Endothelial cell of umbilical vein (primary cell): ENCODE data around the gene HDAC3. TPM values are rescaled to one million over a fixed set of nuclear protein-coding genes. Genes with fewer than 3 reads are reported as not detected.
A peak's percentile ranks its signal among the peaks of the same experiment; 100 is the strongest.

ENCODE experiments used
- BruUV-seq: library from RNA; stranded (reverse); fragments of 400-500 nt; replicated peaks from 2 replicates; lab custom pipeline; 2021; lab: Mats Ljungman, UMichigan
- CTCF ChIA-PET: fragments of 300-600, 350-600 bp; sonication (Branson Sonifier 250); formaldehyde crosslinking; loops from one replicate; lab custom pipeline; 2021; ENCODE audit warnings: antibody characterized with exemption, inconsistent platforms; lab: Charles Lee
- POLR2A ChIA-PET: fragments of 300-600, 350-600 bp; sonication (Branson Sonifier 250); formaldehyde crosslinking; loops from one replicate; lab custom pipeline; 2021; ENCODE audit warnings: antibody characterized with exemption, inconsistent platforms; lab: Charles Lee
- DNase-seq: peaks from one replicate; pipeline ENCODE4 v3.0.0-alpha.2; 2011; ENCODE audit warnings: low read depth, low spot score
- FAIRE-seq: peaks from 2 replicates; lab custom pipeline; 2011; peaks lifted over from hg19 to GRCh38; lab: Jason Lieb, UNC
- H2AFZ ChIP-seq: 2 replicates; pipeline ENCODE4 v1.6.0; 2012; ENCODE audit warnings: low read depth, low read length, control low read depth, inconsistent platforms
- H3K27ac ChIP-seq: 2 replicates; pipeline ENCODE4 v1.5.1; 2011; ENCODE audit warnings: low read depth, mild to moderate bottlenecking, control low read depth, low read length, moderate library complexity; ENCODE audit not compliant: insufficient read depth
- H3K27me3 ChIP-seq, 2 experiments: 2 replicates each; pipeline versions ENCODE4 v1.6.0 to v1.6.1; 2011; ENCODE audit warnings: low read length in 2 of 2, mixed read lengths in 1 of 2; ENCODE audit not compliant: control insufficient read depth in 2 of 2, insufficient read depth in 2 of 2
- H3K36me3 ChIP-seq, 2 experiments: 2 replicates in 1 of 2; 3 replicates in 1 of 2; pipeline ENCODE4 v1.5.1; 2011; ENCODE audit warnings: low read length in 2 of 2, mild to moderate bottlenecking in 1 of 2, moderate library complexity in 1 of 2; ENCODE audit not compliant: control insufficient read depth in 2 of 2, insufficient read depth in 2 of 2; ENCODE audit errors: extremely low read depth in 1 of 2
- H3K4me1 ChIP-seq: 3 replicates; pipeline ENCODE4 v1.5.1; 2011; ENCODE audit warnings: mild to moderate bottlenecking, low read length; ENCODE audit not compliant: control insufficient read depth, insufficient read depth; ENCODE audit errors: extremely low read depth
- H3K4me2 ChIP-seq: 2 replicates; pipeline ENCODE4 v1.6.1; 2011; ENCODE audit warnings: low read length, control low read depth, mixed read lengths; ENCODE audit not compliant: insufficient read depth
- H3K4me3 ChIP-seq, 3 experiments: fragments of 200-600 bp in 1 of 3; sonication (generic), shearing (Covaris generic) in 1 of 3; replicated peaks in 1 of 3; 2 replicates each; pipeline ENCODE4 v1.5.1; 2011 to 2016; ENCODE audit warnings: control low read depth in 3 of 3, low read length in 3 of 3, mild to moderate bottlenecking in 2 of 3, inconsistent platforms in 1 of 3, low read depth in 1 of 3, moderate library complexity in 1 of 3; ENCODE audit not compliant: insufficient read depth in 1 of 3
- H3K79me2 ChIP-seq: 2 replicates; pipeline ENCODE4 v1.6.0; 2012; ENCODE audit warnings: low read length, inconsistent platforms; ENCODE audit not compliant: control insufficient read depth, insufficient read depth
- H3K9ac ChIP-seq: replicated peaks from 2 replicates; pipeline ENCODE3; 2011; ENCODE audit warnings: low read length, control low read depth; ENCODE audit not compliant: insufficient read depth; ENCODE audit errors: extremely low read depth
- H3K9me1 ChIP-seq: replicated peaks from 3 replicates; pipeline ENCODE4 v1.6.0; 2011; ENCODE audit warnings: mild to moderate bottlenecking, low read length; ENCODE audit not compliant: control insufficient read depth, insufficient read depth; ENCODE audit errors: extremely low read depth
- H3K9me3 ChIP-seq: replicated peaks from 2 replicates; pipeline ENCODE4 v1.5.1; 2012; ENCODE audit warnings: low read length, inconsistent platforms; ENCODE audit not compliant: control insufficient read depth, insufficient read depth
- H4K20me1 ChIP-seq: replicated peaks from 2 replicates; pipeline ENCODE3; 2011; ENCODE audit warnings: mild to moderate bottlenecking, low read length; ENCODE audit not compliant: control insufficient read depth, insufficient read depth; ENCODE audit errors: extremely low read depth
- EZH2 ChIP-seq: IDR thresholded peaks from 2 replicates; pipeline ENCODE4 v1.6.1; 2012; ENCODE audit warnings: borderline replicate concordance, low read depth, mild to moderate bottlenecking, moderate library complexity, low read length, inconsistent platforms; ENCODE audit not compliant: severe bottlenecking
- GATA2 ChIP-seq: IDR thresholded peaks from 2 replicates; pipeline ENCODE4 v1.7.0; 2011; ENCODE audit warnings: low read depth, mild to moderate bottlenecking, moderate library complexity, mixed read lengths, low read length; ENCODE audit not compliant: insufficient read length, insufficient read depth
- JUN ChIP-seq: IDR thresholded peaks from 2 replicates; pipeline ENCODE4 v1.6.1; 2011; ENCODE audit warnings: borderline replicate concordance, low read depth; ENCODE audit not compliant: insufficient read length, insufficient read depth
- MAX ChIP-seq: IDR thresholded peaks from 2 replicates; pipeline ENCODE4 v1.6.1; 2011; ENCODE audit not compliant: insufficient read depth, insufficient read length
- MYC ChIP-seq: IDR thresholded peaks from one replicate; pipeline ENCODE4 v1.6.1; 2011; ENCODE audit warnings: mild to moderate bottlenecking, low read depth, low read length
- POLR2A ChIP-seq: IDR thresholded peaks from 2 replicates; pipeline ENCODE4 v1.6.1; 2012; ENCODE audit warnings: low read depth, mild to moderate bottlenecking, control low read depth, low read length
- POLR2AphosphoS5 ChIP-seq: IDR thresholded peaks from 2 replicates; pipeline ENCODE4 v1.6.1; 2012; ENCODE audit warnings: low read depth, mild to moderate bottlenecking, control low read depth, low read length, moderate library complexity; ENCODE audit not compliant: insufficient read depth
- dilution Hi-C: fragments of 300-500 bp; cut with MboI; formaldehyde crosslinking; loops from one replicate; pipeline ENCODE4 v1.15.0; 2019; ENCODE audit warnings: low sequenced_read_pairs; ENCODE audit not compliant: extremely low pct_ligation_motif_present
- intact Hi-C: fragments of 100-400 bp; cut with micrococcal nuclease; formaldehyde crosslinking; loops from one replicate; pipeline ENCODE4 v1.10.0; 2022
- polyA plus RNA-seq, 4 experiments: library from polyadenylated mRNA; depleted of rRNA in 3 of 4; stranded (reverse) in 3 of 4; unstranded in 1 of 4; fragments of >200 nt; gene quantifications; 2 replicates each; pipeline versions ENCODE4 v1.2.1 to v1.2.3, GENCODE V29; 2011 to 2012; ENCODE audit warnings: missing spikeins in 1 of 4
- total RNA-seq: library from RNA; stranded (reverse); gene quantifications from 2 replicates; pipeline ENCODE4 v1.2.3, GENCODE V29; 2021
- TF ChIP-seq, protein P1 (sequence below), 2 donors: IDR thresholded peaks; 1 replicate in 1 of 2; 2 replicates in 1 of 2; pipeline ENCODE4 v1.5.1; 2011; ENCODE audit warnings: low read length in 2 of 2, mild to moderate bottlenecking in 2 of 2, moderate library complexity in 2 of 2, control low read depth in 1 of 2, inconsistent platforms in 1 of 2, low read depth in 1 of 2; ENCODE audit not compliant: insufficient read depth in 1 of 2; ENCODE audit errors: extremely low read depth in 1 of 2

The HDAC3 gene
- total and polyA plus RNA-seq, 2 donors (not counting 3 experiments of a cell fraction or from before 2014, with no cell fraction given), result 58.5 to 75.5 TPM

GRCh38 chr5:141681295-141681694, 44.6 kb upstream of the HDAC3 start:
- DNase-seq (no peak), FAIRE-seq (no peak)
- Histone ChIP-seq H3K9me1 (no peaks in the 10 kb centered on the region), H3K9ac (peak overlapping the region; percentile 99), H3K4me2 (peak overlapping the region; percentile 81), H3K36me3 (peaks cover 3 to 4% of the 10 kb centered on the region in 2 experiments), H4K20me1 (no peaks in the 10 kb centered on the region), H3K4me1 (peaks cover 64% of the 10 kb centered on the region), H3K9me3 (no peaks in the 10 kb centered on the region), H2AFZ (no peak overlapping the region), H3K4me3 (peak overlapping the region in 2 of 3 experiments; percentile 45 to 53), H3K79me2 (peaks cover 38% of the 10 kb centered on the region), H3K27me3 (no peaks in the 10 kb centered on the region), H3K27ac (peak overlapping the region; percentile 100)
- ChIA-PET POLR2A (interaction anchor here (0.7 to 1.5 kb wide), 4 partner anchors 44 to 288 kb away, joined by 3 to 8 read pairs (median 3); partner anchors contain the start of genes PCDH1, RELL2 and RNF14), CTCF (interaction anchor here (0.8 to 3.9 kb wide), 10 partner anchors 11 to 287 kb away, joined by 3 to 25 read pairs (median 6); partner anchors contain the start of genes DIAPH1, PCDH1 and RNF14)
- dilution Hi-C loops (no loop called here), intact Hi-C loops (loop anchor here (1.0 to 5.0 kb wide), 6 partner anchors 16 to 616 kb away; partner anchors contain the start of gene GNPDA1)
- TF ChIP-seq, protein P1, sequence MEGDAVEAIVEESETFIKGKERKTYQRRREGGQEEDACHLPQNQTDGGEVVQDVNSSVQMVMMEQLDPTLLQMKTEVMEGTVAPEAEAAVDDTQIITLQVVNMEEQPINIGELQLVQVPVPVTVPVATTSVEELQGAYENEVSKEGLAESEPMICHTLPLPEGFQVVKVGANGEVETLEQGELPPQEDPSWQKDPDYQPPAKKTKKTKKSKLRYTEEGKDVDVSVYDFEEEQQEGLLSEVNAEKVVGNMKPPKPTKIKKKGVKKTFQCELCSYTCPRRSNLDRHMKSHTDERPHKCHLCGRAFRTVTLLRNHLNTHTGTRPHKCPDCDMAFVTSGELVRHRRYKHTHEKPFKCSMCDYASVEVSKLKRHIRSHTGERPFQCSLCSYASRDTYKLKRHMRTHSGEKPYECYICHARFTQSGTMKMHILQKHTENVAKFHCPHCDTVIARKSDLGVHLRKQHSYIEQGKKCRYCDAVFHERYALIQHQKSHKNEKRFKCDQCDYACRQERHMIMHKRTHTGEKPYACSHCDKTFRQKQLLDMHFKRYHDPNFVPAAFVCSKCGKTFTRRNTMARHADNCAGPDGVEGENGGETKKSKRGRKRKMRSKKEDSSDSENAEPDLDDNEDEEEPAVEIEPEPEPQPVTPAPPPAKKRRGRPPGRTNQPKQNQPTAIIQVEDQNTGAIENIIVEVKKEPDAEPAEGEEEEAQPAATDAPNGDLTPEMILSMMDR (IDR thresholded peaks at IDR 0.05; ENCODE audit: extremely low read depth in 1 of 2, insufficient read depth in 1 of 2, low read depth in 1 of 2, low read length in 2 of 2), result no peak
- TF ChIP-seq GATA2 (no peak), JUN (no peak), POLR2AphosphoS5 (no peak), MAX (no peak), EZH2 (no peak), POLR2A (peak; percentile 36), MYC (no peak)
- BruUV-seq, result TSS peak; percentile 97
